ENCODE data around the gene RAMP3.

The RAMP3 gene

GRCh38 chr7:45117582-45117981, 40.0 kb upstream of the RAMP3 start:
- Histone ChIP-seq H2AFZ (ENCODE audit: low read depth, low read length) (no peak overlapping the region), H3K36me3 (replicated peaks; ENCODE audit: low read depth, low read length) (no peaks in the 10 kb centered on the region), H3K4me2 (ENCODE audit: low read length) (no peak overlapping the region)

DNA sequence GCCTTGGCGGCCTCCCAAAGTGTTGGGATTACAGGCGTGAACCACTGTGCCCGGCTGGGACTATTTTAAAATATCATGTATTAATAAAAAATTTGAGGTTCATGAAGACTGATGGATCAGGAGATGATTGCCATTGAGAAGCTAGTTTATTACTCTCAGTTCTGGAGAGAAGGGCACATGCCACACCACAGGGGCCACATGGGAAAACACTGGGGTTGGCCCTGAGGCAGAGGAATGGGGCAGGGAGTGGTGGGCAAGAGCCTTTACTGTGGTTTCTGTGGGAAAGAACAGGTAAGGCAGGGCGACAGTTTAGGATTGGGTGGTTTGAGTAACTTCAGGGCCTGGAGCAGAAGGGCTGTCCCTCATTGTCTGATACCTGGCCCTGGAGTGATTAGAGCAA, 39.3 kb upstream of the RAMP3 start:
- Histone ChIP-seq H3K36me3 (replicated peaks; ENCODE audit: low read depth, low read length) (no peaks in the 10 kb centered on the region), H3K27ac (ENCODE audit: low read length) (no peak overlapping the region), H3K4me1 (ENCODE audit: low read length) (peaks cover 11% of the 10 kb centered on the region), H2AFZ (ENCODE audit: low read depth, low read length) (no peak overlapping the region), H4K20me1 (ENCODE audit: insufficient read depth, low read length) (no peaks in the 10 kb centered on the region), H3K27me3 (ENCODE audit: low read depth, low read length) (no peaks in the 10 kb centered on the region), H3K9ac (ENCODE audit: low read length) (no peak overlapping the region), H3K79me2 (ENCODE audit: low read length) (no peaks in the 10 kb centered on the region), H3K4me3 (ENCODE audit: low read length) (no peak overlapping the region), H3K4me2 (ENCODE audit: low read length) (no peak overlapping the region), H3K9me3 (ENCODE audit: insufficient read depth, low read length) (no peaks in the 10 kb centered on the region)
- TF ChIP-seq EZH2phosphoT487 (IDR thresholded peaks at IDR 0.05; ENCODE audit: low read depth): no peak
- no peak for TF ChIP-seq CTCF (IDR thresholded peaks at IDR 0.05; ENCODE audit: low read depth, low read length)

More at GRCh38 chr7:45117582-45117981, 40.0 kb upstream of the RAMP3 start:
- Histone ChIP-seq H3K4me3 (ENCODE audit: low read length) (no peak overlapping the region), H3K79me2 (ENCODE audit: low read length) (0 out of 2 replicates have a peak, but pooled peaks cover under 1% of the 10 kb centered on the region), H3K27ac (ENCODE audit: low read length) (no peak overlapping the region), H3K9ac (ENCODE audit: low read length) (no peak overlapping the region), H3K4me1 (ENCODE audit: low read length) (peaks cover 14% of the 10 kb centered on the region), H3K9me3 (ENCODE audit: insufficient read depth, low read length) (no peaks in the 10 kb centered on the region), H3K27me3 (ENCODE audit: low read depth, low read length) (no peaks in the 10 kb centered on the region), H4K20me1 (ENCODE audit: insufficient read depth, low read length) (no peaks in the 10 kb centered on the region)
- TF ChIP-seq CTCF (IDR thresholded peaks at IDR 0.05; ENCODE audit: low read depth, low read length) (no peak), EZH2phosphoT487 (IDR thresholded peaks at IDR 0.05; ENCODE audit: low read depth) (no peak)

GRCh38 chr7:45118889-45119331, 38.7 kb upstream of the RAMP3 start:
- Histone ChIP-seq H3K9ac (ENCODE audit: low read length) (no peak overlapping the region), H4K20me1 (ENCODE audit: insufficient read depth, low read length) (no peaks in the 10 kb centered on the region), H2AFZ (ENCODE audit: low read depth, low read length) (no peak overlapping the region), H3K36me3 (replicated peaks; ENCODE audit: low read depth, low read length) (no peaks in the 10 kb centered on the region), H3K79me2 (ENCODE audit: low read length) (no peaks in the 10 kb centered on the region), H3K4me3 (ENCODE audit: low read length) (no peak overlapping the region), H3K27ac (ENCODE audit: low read length) (no peak overlapping the region), H3K4me2 (ENCODE audit: low read length) (no peak overlapping the region), H3K9me3 (ENCODE audit: insufficient read depth, low read length) (no peaks in the 10 kb centered on the region), H3K4me1 (ENCODE audit: low read length) (peaks cover 13% of the 10 kb centered on the region), H3K27me3 (ENCODE audit: low read depth, low read length) (no peaks in the 10 kb centered on the region)
- TF ChIP-seq CTCF (IDR thresholded peaks at IDR 0.05; ENCODE audit: low read depth, low read length) (no peak), EZH2phosphoT487 (IDR thresholded peaks at IDR 0.05; ENCODE audit: low read depth) (no peak)

- Histone ChIP-seq H3K4me1 (ENCODE audit: low read length) (peaks cover 11% of the 10 kb centered on the region), H4K20me1 (ENCODE audit: insufficient read depth, low read length) (no peaks in the 10 kb centered on the region), H3K4me2 (ENCODE audit: low read length) (no peak overlapping the region), H2AFZ (ENCODE audit: low read depth, low read length) (no peak overlapping the region), H3K36me3 (replicated peaks; ENCODE audit: low read depth, low read length) (no peaks in the 10 kb centered on the region), H3K27ac (ENCODE audit: low read length) (no peak overlapping the region), H3K9me3 (ENCODE audit: insufficient read depth, low read length) (no peaks in the 10 kb centered on the region), H3K27me3 (ENCODE audit: low read depth, low read length) (no peaks in the 10 kb centered on the region), H3K9ac (ENCODE audit: low read length) (no peak overlapping the region), H3K79me2 (ENCODE audit: low read length) (no peaks in the 10 kb centered on the region), H3K4me3 (ENCODE audit: low read length) (no peak overlapping the region)
- TF ChIP-seq EZH2phosphoT487 (IDR thresholded peaks at IDR 0.05; ENCODE audit: low read depth) (no peak), CTCF (IDR thresholded peaks at IDR 0.05; ENCODE audit: low read depth, low read length) (no peak)
Measured at GRCh38 chr7:45119550-45119949, 38.0 kb upstream of the RAMP3 start.

Data from OCI-LY3 (cell line).